Ovary (tissue), 9 donors: ENCODE results near the gene ANOS1. TPM values are rescaled to one million over a fixed set of nuclear protein-coding genes. Genes with fewer than 3 reads are reported as not detected.

Source experiments
- DNase-seq, 5 donors: peaks; one replicate each; pipeline ENCODE4 v3.0.0-alpha.2; 2019 to 2020
- H3K27ac ChIP-seq, 2 donors: fragments of 200-600 bp; one replicate each; pipeline versions ENCODE4 v1.5.1 to v1.8.0; 2019 to 2022
- H3K27me3 ChIP-seq: fragments of 200-600 bp; one replicate; pipeline ENCODE4 v1.8.0; 2022
- H3K36me3 ChIP-seq: fragments of 200-600 bp; sonication (generic); one replicate; pipeline ENCODE4 v1.5.1; 2019
- H3K4me1 ChIP-seq: one replicate; pipeline ENCODE4 v1.8.1; 2013; ENCODE audit warnings: mild to moderate bottlenecking, moderate library complexity; ENCODE audit not compliant: insufficient read depth
- H3K4me3 ChIP-seq: fragments of 200-600 bp; sonication (generic); one replicate; pipeline ENCODE4 v1.5.1; 2017
- H3K9me3 ChIP-seq, 2 donors: fragments of 200-600 bp in 1 of 2; sonication (generic) in 1 of 2; one replicate each; pipeline versions ENCODE4 v1.5.1 to v1.8.1; 2013 to 2019; ENCODE audit warnings: mild to moderate bottlenecking in 1 of 2, moderate library complexity in 1 of 2
- CTCF ChIP-seq, 3 donors: fragments of 450-650 bp in 2 of 3; fragments of 200-600 bp in 1 of 3; IDR thresholded peaks; one replicate each; pipeline versions ENCODE4 v1.5.1 to v1.8.0; 2016 to 2022; ENCODE audit warnings: antibody characterized with exemption in 3 of 3, mild to moderate bottlenecking in 1 of 3
- EP300 ChIP-seq: sonication (generic); formaldehyde crosslinking; IDR thresholded peaks from one replicate; pipeline ENCODE4 v1.6.1; 2017; ENCODE audit warnings: antibody characterized with exemption
- POLR2A ChIP-seq: fragments of 450-650 bp; IDR thresholded peaks from one replicate; pipeline ENCODE4 v1.6.1; 2017; ENCODE audit warnings: antibody characterized with exemption, mild to moderate bottlenecking, moderate library complexity
- WGBS, 3 donors: extraction: QIAGEN DNeasy Blood & Tissue Kit in 1 of 3; methylation state at CpG; one replicate each; pipeline versions ENCODE4 v1.1.5 to v1.1.7; 2013 to 2017; 5-methylcytosine and 5-hydroxymethylcytosine counted together
- intact Hi-C, 4 donors: fragments of 100-400 bp; cut with DNase I; formaldehyde crosslinking; loops; one replicate each; pipeline versions ENCODE4 v1.11.0 to v1.15.1; 2022 to 2023
- polyA plus RNA-seq, 2 donors: library from polyadenylated mRNA; stranded (reverse); fragments of 200-250 nt in 1 of 2; fragments of 350-450 nt in 1 of 2; fragmentation: Illumina TruSeq in 1 of 2; extraction: RNeasy Lipid Tissue Mini Kit (QIAGEN cat#74804) in 1 of 2; gene quantifications; one replicate each; pipeline ENCODE4 v1.2.3, GENCODE V29; 2013 to 2014
- total RNA-seq, 7 donors: library from RNA; depleted of rRNA in 2 of 7; stranded (reverse); fragments of >200 nt in 2 of 7; fragmentation: NEBNext Ultra II Directional in 3 of 7; extraction: Animal tissue kit (Norgen Biotek cat#: 25700) in 3 of 7; gene quantifications; one replicate each; pipeline versions ENCODE4 v1.1.0 to v1.2.4, GENCODE V29; 2016 to 2023
- donor health status: DM: no; HTN: no; CAD: no; lungs with moderate emphysema.
- donor health status: DM: no; HTN: no; CAD: no.
- donor health status: Bipolar disorder and iron deficiency.
- donor health status: DM: yes; HTN: yes; CAD: no.
- donor health status: DM: no; HTN: no; CAD: no.
- donor health status: DM: yes; HTN: yes; CAD: no.

ANOS1 gene
- total and polyA plus RNA-seq, 9 donors: 0.13 to 6.2 (median 0.85) TPM; not detected in 1

DNA sequence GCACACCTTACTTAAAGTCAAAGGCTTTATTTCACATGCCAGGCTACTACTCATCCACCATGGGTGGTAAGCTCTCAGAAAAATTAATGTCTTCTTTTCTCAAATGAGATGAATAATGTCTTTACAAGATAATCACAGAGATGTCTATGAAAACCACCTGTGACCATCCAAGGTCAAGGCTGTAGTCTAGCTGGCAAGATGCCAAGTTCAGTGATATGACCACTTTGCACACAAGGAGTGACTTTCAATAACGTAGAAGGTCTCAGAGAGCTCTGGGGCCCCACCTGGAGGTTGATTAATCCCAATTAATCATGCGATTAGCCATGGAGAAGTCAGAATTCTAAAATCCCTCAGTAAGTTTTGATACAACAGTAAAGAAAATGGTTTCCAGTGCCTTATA, 20.5 kb downstream of the ANOS1 start:
- Histone ChIP-seq H3K27ac (no peak overlapping the region), H3K4me3 (no peak overlapping the region), H3K4me1 (no peaks in the 10 kb centered on the region), H3K9me3 (no peaks in the 10 kb centered on the region), H3K36me3 (no peaks in the 10 kb centered on the region), H3K27me3 (no peaks in the 10 kb centered on the region)
- 48 to 59% (median 57%) methylated on average over 2 of the region's 2 CpGs for WGBS, 3 donors
- DNase-seq: no peak
- intact Hi-C loops: no loop called here
- TF ChIP-seq CTCF (IDR thresholded peaks at IDR 0.05): no peak
- TF ChIP-seq POLR2A: no peak
- no peak for TF ChIP-seq EP300

DNA sequence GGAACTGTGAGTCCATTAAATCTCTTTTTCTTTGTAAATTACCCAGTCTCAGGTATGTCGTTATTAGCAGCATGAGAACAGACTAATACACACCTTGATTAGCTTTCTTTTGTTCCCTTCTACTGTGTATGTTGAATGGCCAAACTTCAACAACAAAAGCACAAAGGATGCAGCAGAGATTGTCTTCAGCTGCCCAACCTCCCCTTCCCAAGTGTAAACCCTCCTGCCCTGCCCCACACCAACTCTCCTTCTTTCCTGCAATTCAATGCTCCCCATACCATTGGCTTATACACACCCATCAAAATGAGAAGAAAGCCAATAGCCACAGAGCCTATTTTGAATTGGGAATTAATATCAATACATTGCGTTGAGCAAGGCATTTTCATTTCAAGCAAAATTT, 27.8 kb downstream of the ANOS1 start:
- DNase-seq: no peak
- no peak overlapping the region for H3K27ac ChIP-seq
- H3K4me1 ChIP-seq: no peaks in the 10 kb centered on the region
- WGBS, 3 donors: 79 to 86% (median 79%) methylated on average over 2 of the region's 2 CpGs
- H3K36me3 ChIP-seq: no peaks in the 10 kb centered on the region
- no peaks in the 10 kb centered on the region for H3K9me3 ChIP-seq
- no peaks in the 10 kb centered on the region for H3K27me3 ChIP-seq
- no peak for TF ChIP-seq POLR2A
- no peak for TF ChIP-seq CTCF (IDR thresholded peaks at IDR 0.05)
- no peak for TF ChIP-seq EP300
- intact Hi-C loops: no loop called here
- H3K4me3 ChIP-seq: no peak overlapping the region

- Histone ChIP-seq H3K27me3 (no peaks in the 10 kb centered on the region), H3K36me3 (no peaks in the 10 kb centered on the region), H3K4me3 (no peak overlapping the region), H3K27ac (no peak overlapping the region), H3K9me3 (no peaks in the 10 kb centered on the region), H3K4me1 (no peaks in the 10 kb centered on the region)
- WGBS, 3 donors: 94 to 97% (median 97%) methylated on average over 1 of the region's 1 CpG
- intact Hi-C loops: no loop called here
- no peak for DNase-seq
- TF ChIP-seq POLR2A: no peak
- no peak for TF ChIP-seq EP300
- TF ChIP-seq CTCF (IDR thresholded peaks at IDR 0.05): no peak
Observed at GRCh38 chrX:8692871-8693270, 39.1 kb downstream of the ANOS1 start.

DNA sequence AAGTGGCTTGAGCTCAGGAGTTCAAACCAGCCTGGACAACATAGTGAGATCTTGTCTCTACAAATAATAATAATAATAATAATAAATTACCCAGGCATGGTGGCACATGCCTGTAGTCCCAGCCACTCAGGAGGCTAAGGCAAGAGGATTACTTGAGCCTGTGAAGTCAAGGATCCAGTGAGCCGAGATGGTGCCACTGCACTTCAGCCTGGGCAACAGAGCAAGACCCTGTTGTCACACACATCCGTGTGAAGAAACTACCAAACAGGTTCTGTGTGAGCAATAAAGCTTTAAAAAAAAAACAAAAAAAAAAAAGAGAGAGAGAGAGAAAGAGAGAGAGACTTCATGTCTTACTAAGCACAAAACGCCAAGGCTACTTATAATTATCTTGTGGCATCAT, 42.5 kb downstream of the ANOS1 start:
- Histone ChIP-seq H3K27ac (no peak overlapping the region), H3K4me3 (no peak overlapping the region), H3K4me1 (no peaks in the 10 kb centered on the region), H3K9me3 (no peaks in the 10 kb centered on the region), H3K27me3 (no peaks in the 10 kb centered on the region), H3K36me3 (no peaks in the 10 kb centered on the region)
- no peak for DNase-seq
- 68 to 86% (median 69%) methylated on average over 3 of the region's 3 CpGs for WGBS, 3 donors
- TF ChIP-seq CTCF (IDR thresholded peaks at IDR 0.05): no peak
- TF ChIP-seq EP300: no peak
- TF ChIP-seq POLR2A: no peak
- intact Hi-C loops: no loop called here

DNA sequence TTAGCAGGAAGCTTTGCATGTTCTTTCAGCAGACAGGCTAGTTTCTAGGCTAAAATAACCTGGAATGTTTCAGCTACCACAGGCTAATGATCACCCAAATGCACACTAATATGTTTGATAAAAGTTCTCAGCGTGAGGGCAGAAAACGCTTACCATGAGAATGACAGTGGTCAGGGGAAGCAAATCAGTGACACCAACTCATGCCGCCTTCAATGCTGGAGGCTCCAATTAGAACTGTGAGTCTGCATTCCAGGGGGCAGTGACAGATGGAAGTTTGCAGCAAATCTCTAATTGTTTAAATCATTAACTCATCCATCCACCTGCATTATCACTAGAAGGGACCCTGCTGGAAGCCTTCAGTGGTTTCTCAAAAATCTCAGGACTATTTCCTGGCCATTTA, 43.2 kb downstream of the ANOS1 start:
- TF ChIP-seq EP300 (no peak), POLR2A (no peak), CTCF (IDR thresholded peaks at IDR 0.05) (no peak)
- no peaks in the 10 kb centered on the region for H3K27me3 ChIP-seq
- no peak overlapping the region for H3K27ac ChIP-seq
- H3K4me1 ChIP-seq: no peaks in the 10 kb centered on the region
- no peak for DNase-seq
- H3K4me3 ChIP-seq: no peak overlapping the region
- no peaks in the 10 kb centered on the region for H3K9me3 ChIP-seq
- H3K36me3 ChIP-seq: no peaks in the 10 kb centered on the region
- WGBS, 3 donors: 28 to 36% (median 35%) methylated on average over 3 of the region's 3 CpGs
- intact Hi-C loops: no loop called here
